ENCODE results near the gene PRAF2. TPM values are rescaled to one million over a fixed set of nuclear protein-coding genes. Genes with fewer than 3 reads are reported as not detected.

PRAF2 gene
- total and polyA plus RNA-seq, 2 of the 13 experiments (the other 11 are each of a cell fraction or from before 2014, with no cell fraction given), result 0.33 to 2.6 TPM

GRCh38 chrX:49079489-49080428 lies 6.0 kb upstream of the PRAF2 start, which contains the start of gene WDR45 (continued):
- TF ChIP-seq, protein P1, sequence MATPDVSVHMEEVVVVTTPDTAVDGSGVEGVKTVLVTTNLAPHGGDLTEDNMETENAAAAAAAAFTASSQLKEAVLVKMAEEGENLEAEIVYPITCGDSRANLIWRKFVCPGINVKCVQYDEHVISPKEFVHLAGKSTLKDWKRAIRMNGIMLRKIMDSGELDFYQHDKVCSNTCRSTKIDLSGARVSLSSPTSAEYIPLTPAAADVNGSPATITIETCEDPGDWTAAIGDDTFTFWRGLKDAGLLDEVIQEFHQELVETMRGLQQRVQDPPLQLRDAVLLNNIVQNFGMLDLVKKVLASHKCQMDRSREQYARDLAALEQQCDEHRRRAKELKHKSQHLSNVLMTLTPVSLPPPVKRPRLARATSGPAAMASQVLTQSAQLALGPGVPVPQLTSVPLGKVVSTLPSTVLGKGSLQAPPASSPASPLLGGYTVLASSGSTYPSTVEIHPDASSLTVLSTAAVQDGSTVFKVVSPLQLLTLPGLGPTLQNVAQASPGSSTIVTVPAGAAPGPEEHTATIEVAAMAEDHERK (CRISPR knock-in tag; IDR thresholded peaks at IDR 0.05; ENCODE audit: low read depth), result no peak
- TF ChIP-seq ZNF558 (CRISPR knock-in tag; IDR thresholded peaks at IDR 0.05; ENCODE audit: borderline replicate concordance), result no peak; the same call in 1 of the 2 replicates
- TF ChIP-seq ZNF709 (CRISPR knock-in tag; IDR thresholded peaks at IDR 0.05), result peak; percentile 75; the same call in 1 of the 2 replicates
- TF ChIP-seq WIZ (CRISPR knock-in tag; IDR thresholded peaks at IDR 0.05), result no peak
- no peak for TF ChIP-seq KLF6 (CRISPR knock-in tag; IDR thresholded peaks at IDR 0.05)
- TF ChIP-seq SP140L (CRISPR knock-in tag; IDR thresholded peaks at IDR 0.05; ENCODE audit: borderline replicate concordance), result no peak
- TF ChIP-seq RFX5 (IDR thresholded peaks at IDR 0.05; ENCODE audit: low read depth, low read length), result no peak
- no peak for TF ChIP-seq ZNF572 (CRISPR knock-in tag; IDR thresholded peaks at IDR 0.05)
- TF ChIP-seq, protein P2, sequence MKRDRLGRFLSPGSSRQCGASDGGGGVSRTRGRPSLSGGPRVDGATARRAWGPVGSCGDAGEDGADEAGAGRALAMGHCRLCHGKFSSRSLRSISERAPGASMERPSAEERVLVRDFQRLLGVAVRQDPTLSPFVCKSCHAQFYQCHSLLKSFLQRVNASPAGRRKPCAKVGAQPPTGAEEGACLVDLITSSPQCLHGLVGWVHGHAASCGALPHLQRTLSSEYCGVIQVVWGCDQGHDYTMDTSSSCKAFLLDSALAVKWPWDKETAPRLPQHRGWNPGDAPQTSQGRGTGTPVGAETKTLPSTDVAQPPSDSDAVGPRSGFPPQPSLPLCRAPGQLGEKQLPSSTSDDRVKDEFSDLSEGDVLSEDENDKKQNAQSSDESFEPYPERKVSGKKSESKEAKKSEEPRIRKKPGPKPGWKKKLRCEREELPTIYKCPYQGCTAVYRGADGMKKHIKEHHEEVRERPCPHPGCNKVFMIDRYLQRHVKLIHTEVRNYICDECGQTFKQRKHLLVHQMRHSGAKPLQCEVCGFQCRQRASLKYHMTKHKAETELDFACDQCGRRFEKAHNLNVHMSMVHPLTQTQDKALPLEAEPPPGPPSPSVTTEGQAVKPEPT (CRISPR knock-in tag; IDR thresholded peaks at IDR 0.05; ENCODE audit: low read depth), result no peak
- TF ChIP-seq, protein P3, sequence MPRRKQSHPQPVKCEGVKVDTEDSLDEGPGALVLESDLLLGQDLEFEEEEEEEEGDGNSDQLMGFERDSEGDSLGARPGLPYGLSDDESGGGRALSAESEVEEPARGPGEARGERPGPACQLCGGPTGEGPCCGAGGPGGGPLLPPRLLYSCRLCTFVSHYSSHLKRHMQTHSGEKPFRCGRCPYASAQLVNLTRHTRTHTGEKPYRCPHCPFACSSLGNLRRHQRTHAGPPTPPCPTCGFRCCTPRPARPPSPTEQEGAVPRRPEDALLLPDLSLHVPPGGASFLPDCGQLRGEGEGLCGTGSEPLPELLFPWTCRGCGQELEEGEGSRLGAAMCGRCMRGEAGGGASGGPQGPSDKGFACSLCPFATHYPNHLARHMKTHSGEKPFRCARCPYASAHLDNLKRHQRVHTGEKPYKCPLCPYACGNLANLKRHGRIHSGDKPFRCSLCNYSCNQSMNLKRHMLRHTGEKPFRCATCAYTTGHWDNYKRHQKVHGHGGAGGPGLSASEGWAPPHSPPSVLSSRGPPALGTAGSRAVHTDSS (CRISPR knock-in tag; conservative IDR thresholded peaks at IDR 0.05), result no peak
- no peak for TF ChIP-seq ARID2 (CRISPR knock-in tag; IDR thresholded peaks at IDR 0.05; ENCODE audit: borderline replicate concordance)
- no peak for TF ChIP-seq ZNF775 (CRISPR knock-in tag; IDR thresholded peaks at IDR 0.05; ENCODE audit: borderline replicate concordance)
- TF ChIP-seq CAMTA2 (CRISPR knock-in tag; IDR thresholded peaks at IDR 0.05; ENCODE audit: borderline replicate concordance), result no peak
- TF ChIP-seq NKX3-1 (CRISPR knock-in tag; IDR thresholded peaks at IDR 0.05), result no peak
- TF ChIP-seq SP5 (CRISPR knock-in tag; IDR thresholded peaks at IDR 0.05; ENCODE audit: borderline replicate concordance, low read depth), result no peak
- 0 out of 2 replicates have a peak, but pooled peaks have one; percentile 29 for TF ChIP-seq ELF4 (CRISPR knock-in tag; IDR thresholded peaks at IDR 0.05; ENCODE audit: borderline replicate concordance)
- no peak for TF ChIP-seq GATAD2A (CRISPR knock-in tag; IDR thresholded peaks at IDR 0.05)
- no peak for TF ChIP-seq TCF7L2 (IDR thresholded peaks at IDR 0.05; ENCODE audit: low read depth, low read length)
- 0 out of 2 replicates have a peak, but pooled peaks have one; percentile 45 for TF ChIP-seq ZBTB42 (CRISPR knock-in tag; IDR thresholded peaks at IDR 0.05)
- TF ChIP-seq SP1 (IDR thresholded peaks at IDR 0.05), result no peak
- TF ChIP-seq SP1 (CRISPR knock-in tag; IDR thresholded peaks at IDR 0.05), result no peak
- TF ChIP-seq CBFB (CRISPR knock-in tag; IDR thresholded peaks at IDR 0.05), result no peak
- TF ChIP-seq ZNF230 (CRISPR knock-in tag; IDR thresholded peaks at IDR 0.05), result no peak
- no peak for TF ChIP-seq ZSCAN21 (CRISPR knock-in tag; IDR thresholded peaks at IDR 0.05; ENCODE audit: borderline replicate concordance)
- no peak for TF ChIP-seq REXO4 (CRISPR knock-in tag; IDR thresholded peaks at IDR 0.05; ENCODE audit: borderline replicate concordance)
- no peak for TF ChIP-seq ZEB1 (IDR thresholded peaks at IDR 0.05; ENCODE audit: insufficient replicate concordance, low read depth)
- no peak for TF ChIP-seq KDM4B (CRISPR knock-in tag; IDR thresholded peaks at IDR 0.05)
